Hepatocyte (in vitro differentiated cells): Measurements from ENCODE around the gene HDAC5. TPM values are rescaled to one million over a fixed set of nuclear protein-coding genes. Genes with fewer than 3 reads are reported as not detected.

Experiments used
- DNase-seq: peaks from one replicate; pipeline ENCODE4 v3.0.0-alpha.2; 2016; ENCODE audit warnings: low spot score
- H2AFZ ChIP-seq: fragments of 200-600 bp; sonication (generic); 2 replicates; pipeline ENCODE4 v1.6.0; 2016; ENCODE audit warnings: antibody characterized with exemption, mild to moderate bottlenecking
- H3K27ac ChIP-seq: fragments of 200-600 bp; sonication (generic); 2 replicates; pipeline ENCODE4 v1.5.1; 2016; ENCODE audit warnings: mild to moderate bottlenecking
- H3K27me3 ChIP-seq: fragments of 200-600 bp; sonication (generic); 2 replicates; pipeline ENCODE4 v1.6.1; 2016
- H3K36me3 ChIP-seq: fragments of 200-600 bp; sonication (generic); replicated peaks from 2 replicates; pipeline ENCODE4 v1.5.1; 2016; ENCODE audit warnings: low read depth; ENCODE audit not compliant: insufficient read depth
- H3K4me1 ChIP-seq: fragments of 200-600 bp; sonication (generic); 2 replicates; pipeline ENCODE4 v1.5.1; 2016; ENCODE audit warnings: mild to moderate bottlenecking, moderate library complexity; ENCODE audit not compliant: insufficient read depth
- H3K4me2 ChIP-seq: fragments of 200-600 bp; sonication (generic); 2 replicates; pipeline ENCODE4 v1.6.0; 2016
- H3K4me3 ChIP-seq: fragments of 200-600 bp; sonication (generic); 2 replicates; pipeline ENCODE4 v1.5.1; 2016; ENCODE audit warnings: mild to moderate bottlenecking
- H3K79me2 ChIP-seq: fragments of 200-600 bp; sonication (generic); 2 replicates; pipeline ENCODE4 v1.6.0; 2017; ENCODE audit warnings: mild to moderate bottlenecking
- H3K9me2 ChIP-seq: fragments of 200-600 bp; sonication (generic); replicated peaks from 2 replicates; pipeline ENCODE4 v1.6.0; 2017; ENCODE audit warnings: mild to moderate bottlenecking; ENCODE audit not compliant: insufficient read depth
- H3K9me3 ChIP-seq: fragments of 200-600 bp; sonication (generic); 2 replicates; pipeline ENCODE4 v1.5.1; 2016; ENCODE audit warnings: low read depth, mild to moderate bottlenecking
- H4K20me1 ChIP-seq: fragments of 200-600 bp; sonication (generic); 2 replicates; pipeline ENCODE4 v1.6.0; 2016; ENCODE audit warnings: mild to moderate bottlenecking; ENCODE audit not compliant: insufficient read depth, poor library complexity, severe bottlenecking
- CTCF ChIP-seq: fragments of 200-600 bp; sonication (generic); IDR thresholded peaks from 2 replicates; pipeline ENCODE4 v1.5.1; 2016; ENCODE audit warnings: antibody characterized with exemption, mild to moderate bottlenecking; ENCODE audit not compliant: poor library complexity
- EZH2 ChIP-seq: fragments of 200-600 bp; sonication (generic); IDR thresholded peaks from 2 replicates; pipeline ENCODE4 v1.6.1; 2016; ENCODE audit warnings: antibody characterized with exemption, mild to moderate bottlenecking, borderline replicate concordance
- EZH2phosphoT487 ChIP-seq: fragments of 200-600 bp; sonication (generic); IDR thresholded peaks from one replicate; pipeline ENCODE4 v1.6.1; 2018; ENCODE audit warnings: antibody characterized with exemption, mild to moderate bottlenecking, low read depth, moderate library complexity; ENCODE audit not compliant: unreplicated experiment, severe bottlenecking
- WGBS: methylation state at CpG from one replicate; pipeline ENCODE4 v1.1.6; 2016; ENCODE audit warnings: low lambda C conversion rate; ENCODE audit errors: missing lambda C conversion rate; 5-methylcytosine and 5-hydroxymethylcytosine counted together
- polyA plus RNA-seq: library from polyadenylated mRNA; unstranded; fragments of >200 nt; fragmentation: Nextera tagmentation; extraction: Ambion mirVana; gene quantifications from 2 replicates; pipeline ENCODE4 v1.2.1, GENCODE V29; 2016
- total RNA-seq: library from RNA; depleted of rRNA; stranded (reverse); fragments of >200 nt; gene quantifications from 2 replicates; pipeline ENCODE4 v1.2.3, GENCODE V29; 2014

HDAC5 gene
- total and polyA plus RNA-seq, 2 experiments from 2014 or later, result 33.9 to 42.7 TPM

- Histone ChIP-seq H3K27ac (no peak overlapping the region), H4K20me1 (peaks cover 38% of the 10 kb centered on the region), H3K4me1 (peaks cover 20% of the 10 kb centered on the region), H3K79me2 (peaks cover 74% of the 10 kb centered on the region), H3K4me3 (no peak overlapping the region), H3K36me3 (peaks cover 5% of the 10 kb centered on the region), H3K4me2 (peak overlapping the region; percentile 96), H3K27me3 (no peaks in the 10 kb centered on the region), H3K9me3 (no peaks in the 10 kb centered on the region), H3K9me2 (no peaks in the 10 kb centered on the region), H2AFZ (no peak overlapping the region)
- TF ChIP-seq EZH2phosphoT487, result no peak
- TF ChIP-seq EZH2, result no peak
- TF ChIP-seq CTCF, result no peak
- WGBS, result 83% methylated on average over 10 of the region's 10 CpGs
- no peak for DNase-seq
Observed at GRCh38 chr17:44063704-44064639, 59.5 kb downstream of the HDAC5 start.

- 97% methylated on average over 15 of the region's 15 CpGs for WGBS
- H3K4me3 ChIP-seq, result no peak overlapping the region
Observed at GRCh38 chr17:44062871-44063270, 60.6 kb downstream of the HDAC5 start.

GRCh38 chr17:44061446-44061845, 62.0 kb downstream of the HDAC5 start:
- Histone ChIP-seq H3K4me2 (no peak overlapping the region), H3K9me3 (no peaks in the 10 kb centered on the region), H3K36me3 (peaks cover 5% of the 10 kb centered on the region), H3K9me2 (no peaks in the 10 kb centered on the region), H3K79me2 (peaks cover 96% of the 10 kb centered on the region), H3K27me3 (no peaks in the 10 kb centered on the region), H3K4me1 (peaks cover 11% of the 10 kb centered on the region), H3K27ac (no peak overlapping the region), H4K20me1 (peaks cover 53% of the 10 kb centered on the region), H2AFZ (no peak overlapping the region), H3K4me3 (no peak overlapping the region)
- DNase-seq, result no peak
- TF ChIP-seq EZH2, result no peak
- no peak for TF ChIP-seq EZH2phosphoT487
- TF ChIP-seq CTCF, result no peak
- WGBS, result 54% methylated on average over 1 of the region's 1 CpG

More at GRCh38 chr17:44062871-44063270, 60.6 kb downstream of the HDAC5 start:
- Histone ChIP-seq H2AFZ (no peak overlapping the region), H3K9me3 (no peaks in the 10 kb centered on the region), H3K4me1 (peaks cover 20% of the 10 kb centered on the region), H3K4me2 (no peak overlapping the region), H3K36me3 (peaks cover 5% of the 10 kb centered on the region), H3K27me3 (no peaks in the 10 kb centered on the region), H3K27ac (no peak overlapping the region), H4K20me1 (peaks cover 49% of the 10 kb centered on the region), H3K9me2 (no peaks in the 10 kb centered on the region), H3K79me2 (peaks cover 85% of the 10 kb centered on the region)
- TF ChIP-seq EZH2 (no peak), CTCF (no peak), EZH2phosphoT487 (no peak)
- DNase-seq, result no peak
